ENCODE data around the gene NUB1. TPM values are rescaled to one million over a fixed set of nuclear protein-coding genes. Genes with fewer than 3 reads are reported as not detected.

The NUB1 gene
- polyA plus RNA-seq, 1 donor (not counting 4 experiments of a cell fraction or from before 2014, with no cell fraction given) = 34.6 TPM

DNA sequence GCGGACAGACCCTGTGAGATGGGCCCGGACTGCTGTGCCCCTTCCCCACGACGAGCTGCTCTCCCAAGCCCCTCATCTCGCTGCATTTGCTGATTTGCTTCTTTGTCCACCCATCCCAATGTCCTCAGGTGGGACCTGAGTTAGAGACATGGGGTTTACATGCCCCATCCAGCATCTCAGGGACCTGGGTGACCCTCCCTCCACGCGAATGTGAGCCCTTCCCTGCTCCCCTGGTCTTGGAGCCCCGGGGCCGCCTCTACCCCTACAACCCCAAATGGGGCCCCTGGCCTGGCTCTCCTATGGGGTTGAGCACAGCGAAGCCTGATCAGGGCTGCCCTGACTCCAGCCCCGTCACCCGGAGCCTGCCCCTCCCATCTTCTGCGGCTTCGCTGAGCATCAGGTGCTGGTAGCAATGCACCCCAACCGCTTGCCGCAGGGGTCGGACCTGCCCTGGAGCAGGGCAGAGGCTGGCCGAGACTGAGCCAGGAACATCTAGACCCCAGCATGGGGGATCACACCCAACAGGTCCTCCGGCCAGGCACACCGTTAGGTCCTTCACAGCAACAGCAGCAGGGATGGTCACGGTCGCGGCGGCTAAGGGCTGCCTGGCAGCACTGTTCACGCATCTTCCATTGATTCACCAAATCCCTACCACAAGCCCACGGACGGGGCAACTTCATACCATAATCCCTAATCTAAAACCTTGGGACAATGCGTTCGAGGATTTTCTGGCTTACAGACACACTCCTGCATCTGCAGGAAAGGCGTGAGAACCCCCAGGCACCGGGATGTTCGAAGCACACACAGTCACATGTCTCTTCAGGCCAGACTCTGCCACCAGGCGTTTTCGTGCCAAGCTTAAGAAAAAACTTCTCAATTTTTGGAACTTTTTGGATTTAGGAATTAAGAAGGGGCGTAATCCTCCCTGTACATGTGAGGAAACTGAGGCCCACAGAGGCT lies 52.7 kb downstream of the NUB1 start:
- H2AFZ ChIP-seq (ENCODE audit: control insufficient read depth, low read length) = no peak overlapping the region
- no peaks in the 10 kb centered on the region for H3K4me1 ChIP-seq (ENCODE audit: control insufficient read depth, extremely low read depth, insufficient read depth, low read length)
- no peak overlapping the region for H3K4me2 ChIP-seq (ENCODE audit: control insufficient read depth, extremely low read depth, insufficient read depth, low read depth, low read length)
- no peak overlapping the region for H3K4me3 ChIP-seq (ENCODE audit: control insufficient read depth in 2 of 3, extremely low read depth in 1 of 3, insufficient read depth in 2 of 3, low read depth in 1 of 3, low read length in 3 of 3)
- dilution Hi-C loops (cut with MboI; ENCODE audit: extremely low pct_ligation_motif_present, low sequenced_read_pairs) = no loop called here
- H3K27me3 ChIP-seq (ENCODE audit: control insufficient read depth, extremely low read depth, insufficient read depth, low read length) = peaks cover 18% of the 10 kb centered on the region
- no peak overlapping the region for H3K27ac ChIP-seq (ENCODE audit: control insufficient read depth, insufficient read depth, low read length)
- no peaks in the 10 kb centered on the region for H4K20me1 ChIP-seq (ENCODE audit: control insufficient read depth, extremely low read depth, insufficient read depth, low read length)
- no peaks in the 10 kb centered on the region for H3K9me1 ChIP-seq (ENCODE audit: control insufficient read depth, extremely low read depth, insufficient read depth, low read length)
- FAIRE-seq (no peak), DNase-seq (ENCODE audit: low read depth, low spot score) (no peak)
- no peaks in the 10 kb centered on the region for H3K36me3 ChIP-seq (ENCODE audit: control insufficient read depth in 2 of 2, extremely low read depth in 1 of 2, insufficient read depth in 2 of 2, low read length in 2 of 2)
- no peak overlapping the region for H3K9ac ChIP-seq (ENCODE audit: control insufficient read depth, extremely low read depth, insufficient read depth, low read length)
- no peaks in the 10 kb centered on the region for H3K79me2 ChIP-seq (ENCODE audit: control insufficient read depth, insufficient read depth, low read length)
- H3K9me3 ChIP-seq (ENCODE audit: control insufficient read depth, low read depth, low read length) = no peaks in the 10 kb centered on the region
- TF ChIP-seq, protein P1, sequence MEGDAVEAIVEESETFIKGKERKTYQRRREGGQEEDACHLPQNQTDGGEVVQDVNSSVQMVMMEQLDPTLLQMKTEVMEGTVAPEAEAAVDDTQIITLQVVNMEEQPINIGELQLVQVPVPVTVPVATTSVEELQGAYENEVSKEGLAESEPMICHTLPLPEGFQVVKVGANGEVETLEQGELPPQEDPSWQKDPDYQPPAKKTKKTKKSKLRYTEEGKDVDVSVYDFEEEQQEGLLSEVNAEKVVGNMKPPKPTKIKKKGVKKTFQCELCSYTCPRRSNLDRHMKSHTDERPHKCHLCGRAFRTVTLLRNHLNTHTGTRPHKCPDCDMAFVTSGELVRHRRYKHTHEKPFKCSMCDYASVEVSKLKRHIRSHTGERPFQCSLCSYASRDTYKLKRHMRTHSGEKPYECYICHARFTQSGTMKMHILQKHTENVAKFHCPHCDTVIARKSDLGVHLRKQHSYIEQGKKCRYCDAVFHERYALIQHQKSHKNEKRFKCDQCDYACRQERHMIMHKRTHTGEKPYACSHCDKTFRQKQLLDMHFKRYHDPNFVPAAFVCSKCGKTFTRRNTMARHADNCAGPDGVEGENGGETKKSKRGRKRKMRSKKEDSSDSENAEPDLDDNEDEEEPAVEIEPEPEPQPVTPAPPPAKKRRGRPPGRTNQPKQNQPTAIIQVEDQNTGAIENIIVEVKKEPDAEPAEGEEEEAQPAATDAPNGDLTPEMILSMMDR (optimal IDR thresholded peaks at IDR 0.05 in 1 of 3, IDR thresholded peaks at IDR 0.05 in 1 of 3, conservative IDR thresholded peaks at IDR 0.05 in 1 of 3; ENCODE audit: extremely low read depth in 1 of 3, insufficient read depth in 2 of 3, low read length in 3 of 3) = no peak
- no peak for TF ChIP-seq EZH2 (IDR thresholded peaks at IDR 0.05; ENCODE audit: low read length)

DNA sequence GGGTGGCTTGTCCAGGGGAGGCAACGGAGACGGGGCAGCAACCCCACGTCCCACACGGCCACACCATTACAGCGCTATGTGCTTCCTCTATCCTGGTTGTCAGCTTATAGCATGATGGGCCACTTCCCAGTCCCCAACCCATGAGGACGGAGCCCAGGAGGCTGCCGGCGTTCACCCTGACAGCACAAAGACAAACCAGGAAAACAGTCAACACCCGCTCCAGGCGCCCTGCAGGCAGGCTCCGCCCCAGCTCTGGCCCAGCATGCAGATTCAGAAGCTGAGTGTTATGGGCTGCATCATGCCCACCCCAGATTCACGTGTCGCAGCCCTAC lies 53.4 kb downstream of the NUB1 start:
- Histone ChIP-seq H3K9ac (ENCODE audit: control insufficient read depth, extremely low read depth, insufficient read depth, low read length) (no peak overlapping the region), H3K4me1 (ENCODE audit: control insufficient read depth, extremely low read depth, insufficient read depth, low read length) (no peaks in the 10 kb centered on the region), H2AFZ (ENCODE audit: control insufficient read depth, low read length) (no peak overlapping the region), H3K36me3 (ENCODE audit: control insufficient read depth in 2 of 2, extremely low read depth in 1 of 2, insufficient read depth in 2 of 2, low read length in 2 of 2) (no peaks in the 10 kb centered on the region), H4K20me1 (ENCODE audit: control insufficient read depth, extremely low read depth, insufficient read depth, low read length) (no peaks in the 10 kb centered on the region), H3K79me2 (ENCODE audit: control insufficient read depth, insufficient read depth, low read length) (no peaks in the 10 kb centered on the region), H3K4me2 (ENCODE audit: control insufficient read depth, extremely low read depth, insufficient read depth, low read depth, low read length) (no peak overlapping the region), H3K27me3 (ENCODE audit: control insufficient read depth, extremely low read depth, insufficient read depth, low read length) (peaks cover 18% of the 10 kb centered on the region), H3K9me1 (ENCODE audit: control insufficient read depth, extremely low read depth, insufficient read depth, low read length) (no peaks in the 10 kb centered on the region), H3K9me3 (ENCODE audit: control insufficient read depth, low read depth, low read length) (no peaks in the 10 kb centered on the region), H3K4me3 (ENCODE audit: control insufficient read depth in 2 of 3, extremely low read depth in 1 of 3, insufficient read depth in 2 of 3, low read depth in 1 of 3, low read length in 3 of 3) (no peak overlapping the region), H3K27ac (ENCODE audit: control insufficient read depth, insufficient read depth, low read length) (no peak overlapping the region)
- DNase-seq (ENCODE audit: low read depth, low spot score) (no peak), FAIRE-seq (no peak)
- TF ChIP-seq, protein P1 (optimal IDR thresholded peaks at IDR 0.05 in 1 of 3, IDR thresholded peaks at IDR 0.05 in 1 of 3, conservative IDR thresholded peaks at IDR 0.05 in 1 of 3; ENCODE audit: extremely low read depth in 1 of 3, insufficient read depth in 2 of 3, low read length in 3 of 3) = no peak
- TF ChIP-seq EZH2 (IDR thresholded peaks at IDR 0.05; ENCODE audit: low read length) = no peak
- dilution Hi-C loops (cut with MboI; ENCODE audit: extremely low pct_ligation_motif_present, low sequenced_read_pairs) = no loop called here
